Activated effector memory CD4-positive, alpha-beta T cell treated with anti-CD3 and anti-CD28 coated beads, Interleukin-2, amount 50 U/mL, for 16 hours (primary cell): Measurements from ENCODE around the gene PCDHB4.
"Not testable (repeated sequence)": the region's sequence is repeated elsewhere in the genome, so short reads cannot be mapped to it uniquely, and the experiment has no call there.

Source experiments
- DNase-seq: peaks from one replicate; pipeline ENCODE4 v3.0.0-alpha.2; 2020

Gene PCDHB4

DNA sequence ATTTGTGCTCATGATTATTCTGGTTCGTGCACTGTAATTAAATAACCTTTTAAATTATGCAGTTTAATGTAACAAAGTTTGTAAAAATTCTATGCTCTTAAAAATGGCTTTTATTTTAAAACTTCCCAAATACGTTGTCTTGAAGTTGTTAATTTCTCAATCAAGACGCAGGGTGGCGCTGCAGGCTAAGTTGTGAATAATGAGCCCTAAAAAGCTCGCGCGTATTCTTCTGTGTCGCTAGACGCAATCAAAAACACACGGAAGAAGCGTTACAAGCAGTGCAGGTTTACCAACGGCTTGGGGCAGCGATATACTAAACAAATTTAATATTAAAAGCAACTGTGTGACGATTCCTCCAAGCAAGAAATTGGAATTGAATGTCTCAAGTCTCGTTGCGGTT is at the start of gene PCDHB4:
PCDHB4 (plus strand) TSS at position 256 of the 400 bp plus-strand sequence. CDS start 181 bp downstream, outside the sequence.
- DNase-seq, result no peak

DNA sequence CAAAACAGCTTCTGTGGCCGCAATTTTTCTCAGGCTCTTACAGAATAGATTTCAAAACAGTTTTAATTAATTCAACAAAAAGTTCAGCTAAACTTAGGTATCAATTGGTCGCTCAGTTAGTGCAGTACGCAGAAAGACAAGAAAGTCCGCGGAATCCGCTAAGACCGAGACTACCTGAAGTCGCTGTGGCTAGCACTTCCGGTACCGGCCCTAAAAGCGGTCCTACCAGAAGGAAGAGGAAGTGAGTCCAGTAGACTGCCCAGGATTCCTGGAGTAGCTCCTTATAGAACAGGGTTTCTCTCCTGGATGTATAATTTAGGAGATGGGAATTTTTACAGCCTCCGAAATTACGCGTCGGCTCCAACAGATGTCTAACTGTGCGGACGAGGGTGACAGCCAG is 43.8 kb upstream of the PCDHB4 start:
- DNase-seq, result no peak

GRCh38 chr5:141082228-141082627 is 39.4 kb upstream of the PCDHB4 start:
- no peak for DNase-seq

DNA sequence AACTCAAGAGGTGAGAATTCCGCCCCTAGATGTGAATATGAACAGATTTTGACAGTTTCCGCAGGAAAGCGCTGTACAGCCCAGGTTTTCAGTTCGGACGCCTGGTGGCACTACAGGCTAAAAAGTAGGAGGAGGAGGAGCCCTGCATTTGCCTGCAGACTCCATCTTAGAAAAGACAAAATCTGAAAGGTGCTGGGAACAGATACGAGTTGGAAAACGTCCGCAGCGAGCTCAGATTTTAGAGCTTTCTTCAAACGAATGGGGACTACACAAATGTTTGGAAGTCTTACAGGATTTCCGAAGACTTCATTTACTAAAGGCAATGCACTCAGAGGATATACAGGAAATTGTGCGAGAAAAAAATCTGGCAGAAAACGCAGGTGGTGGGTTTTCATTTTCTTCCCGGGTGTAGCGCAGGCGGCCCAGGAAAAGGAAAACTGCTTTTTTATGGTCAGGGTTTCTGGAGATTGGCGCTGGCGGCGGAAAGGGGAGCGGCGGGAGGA is 37.1 kb upstream of the PCDHB4 start:
- peak; percentile 68 for DNase-seq

- no peak for DNase-seq
Observed at GRCh38 chr5:141094481-141095262, 26.9 kb upstream of the PCDHB4 start, which contains the start of gene PCDHB2. TSS of gene PCDHB2 (plus strand) at chr5:141094615. CDS start at chr5:141094791, 176 bp downstream.

DNA sequence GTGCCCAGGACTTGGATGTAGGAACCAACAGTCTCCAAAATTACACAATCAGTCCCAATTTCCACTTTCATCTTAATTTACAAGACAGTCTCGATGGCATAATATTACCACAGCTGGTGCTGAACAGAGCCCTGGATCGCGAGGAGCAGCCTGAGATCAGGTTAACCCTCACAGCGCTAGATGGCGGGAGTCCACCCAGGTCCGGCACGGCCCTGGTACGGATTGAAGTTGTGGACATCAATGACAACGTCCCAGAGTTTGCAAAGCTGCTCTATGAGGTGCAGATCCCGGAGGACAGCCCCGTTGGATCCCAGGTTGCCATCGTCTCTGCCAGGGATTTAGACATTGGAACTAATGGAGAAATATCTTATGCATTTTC is 26.4 kb upstream of the PCDHB4 start:
- DNase-seq, result no peak

- not testable (repeated sequence) for DNase-seq
Observed at GRCh38 chr5:141096181-141096580, 25.4 kb upstream of the PCDHB4 start.

- DNase-seq, result not testable (repeated sequence)
Observed at GRCh38 chr5:141096586-141096985, 25.0 kb upstream of the PCDHB4 start.

DNA sequence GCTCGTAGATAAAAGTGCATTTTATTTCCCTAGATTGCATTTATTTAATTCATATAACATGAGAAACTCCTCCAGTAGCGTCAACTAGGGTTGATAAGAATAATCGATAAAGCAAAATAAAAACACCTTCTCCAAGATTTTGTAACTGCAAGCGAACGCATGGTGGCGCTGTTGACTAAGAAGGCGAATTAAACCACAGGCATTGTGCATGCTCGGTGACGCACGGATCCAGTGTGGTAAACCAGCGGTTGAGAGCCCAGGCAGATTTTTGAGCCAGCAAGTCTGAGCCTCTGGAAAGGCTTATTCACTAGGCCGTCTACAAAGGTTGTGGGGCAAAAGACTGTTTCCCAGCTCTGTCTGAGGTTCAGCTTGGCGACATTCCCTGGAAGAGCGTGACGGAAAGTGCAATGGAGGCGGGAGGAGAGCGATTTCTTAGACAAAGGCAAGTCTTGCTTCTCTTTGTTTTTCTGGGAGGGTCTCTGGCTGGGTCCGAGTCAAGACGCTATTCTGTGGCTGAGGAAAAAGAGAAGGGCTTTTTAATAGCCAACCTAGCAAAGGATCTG is 21.3 kb upstream of the PCDHB4 start, which contains the start of gene PCDHB3:
PCDHB3 (plus strand) TSS at position 231 of the 563 bp plus-strand sequence; CDS start at position 408, 177 bp downstream.
- DNase-seq, result peak; percentile 67

DNA sequence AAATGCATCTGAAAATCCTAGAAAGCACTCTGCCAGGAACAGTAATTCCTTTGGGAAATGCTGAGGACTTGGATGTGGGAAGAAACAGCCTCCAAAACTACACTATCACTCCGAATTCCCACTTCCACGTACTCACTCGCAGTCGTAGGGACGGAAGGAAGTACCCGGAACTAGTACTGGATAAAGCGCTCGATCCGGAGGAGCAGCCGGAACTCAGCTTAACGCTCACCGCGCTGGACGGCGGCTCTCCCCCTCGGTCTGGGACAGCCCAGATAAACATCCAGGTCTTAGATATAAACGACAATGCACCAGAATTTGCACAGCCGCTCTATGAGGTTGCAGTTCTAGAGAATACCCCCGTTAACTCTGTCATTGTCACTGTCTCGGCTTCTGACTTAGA is 20.6 kb upstream of the PCDHB4 start:
- no peak for DNase-seq

- DNase-seq, result not testable (repeated sequence)
Observed at GRCh38 chr5:141102070-141102469, 19.5 kb upstream of the PCDHB4 start.

DNA sequence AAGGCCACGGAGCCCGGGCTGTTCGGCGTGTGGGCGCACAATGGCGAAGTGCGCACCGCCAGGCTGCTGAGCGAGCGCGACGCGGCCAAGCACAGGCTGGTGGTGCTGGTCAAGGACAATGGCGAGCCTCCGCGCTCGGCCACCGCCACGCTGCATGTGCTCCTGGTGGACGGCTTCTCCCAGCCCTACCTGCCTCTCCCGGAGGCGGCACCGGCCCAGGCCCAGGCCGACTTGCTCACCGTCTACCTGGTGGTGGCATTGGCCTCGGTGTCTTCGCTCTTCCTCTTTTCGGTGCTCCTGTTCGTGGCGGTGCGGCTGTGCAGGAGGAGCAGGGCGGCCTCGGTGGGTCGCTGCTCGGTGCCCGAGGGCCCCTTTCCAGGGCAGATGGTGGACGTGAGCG is 19.1 kb upstream of the PCDHB4 start:
- not testable (repeated sequence) for DNase-seq

- no peak for DNase-seq
Observed at GRCh38 chr5:141105350-141105749, 16.3 kb upstream of the PCDHB4 start.

DNA sequence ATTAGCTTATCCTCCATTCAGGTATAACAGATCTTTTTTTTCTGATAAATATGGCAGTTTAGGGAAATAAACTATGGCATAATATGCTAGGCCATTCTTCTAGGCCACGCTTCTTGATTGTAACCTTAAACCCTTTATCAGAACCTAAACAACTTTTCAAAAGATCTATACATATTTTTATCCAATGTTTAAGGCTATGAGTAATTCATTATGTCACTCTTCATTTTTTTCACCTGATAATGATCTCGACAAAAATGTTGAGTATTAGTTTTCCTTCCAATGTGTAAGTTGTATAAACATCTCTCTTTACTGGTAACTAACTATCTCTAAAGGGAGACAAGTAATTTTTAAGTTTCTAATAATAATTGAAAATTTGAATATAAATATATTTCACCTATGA is 2.4 kb upstream of the PCDHB4 start:
- DNase-seq, result no peak

GRCh38 chr5:141121985-141122384 is 367 bp downstream of the PCDHB4 start:
- no peak for DNase-seq

DNA sequence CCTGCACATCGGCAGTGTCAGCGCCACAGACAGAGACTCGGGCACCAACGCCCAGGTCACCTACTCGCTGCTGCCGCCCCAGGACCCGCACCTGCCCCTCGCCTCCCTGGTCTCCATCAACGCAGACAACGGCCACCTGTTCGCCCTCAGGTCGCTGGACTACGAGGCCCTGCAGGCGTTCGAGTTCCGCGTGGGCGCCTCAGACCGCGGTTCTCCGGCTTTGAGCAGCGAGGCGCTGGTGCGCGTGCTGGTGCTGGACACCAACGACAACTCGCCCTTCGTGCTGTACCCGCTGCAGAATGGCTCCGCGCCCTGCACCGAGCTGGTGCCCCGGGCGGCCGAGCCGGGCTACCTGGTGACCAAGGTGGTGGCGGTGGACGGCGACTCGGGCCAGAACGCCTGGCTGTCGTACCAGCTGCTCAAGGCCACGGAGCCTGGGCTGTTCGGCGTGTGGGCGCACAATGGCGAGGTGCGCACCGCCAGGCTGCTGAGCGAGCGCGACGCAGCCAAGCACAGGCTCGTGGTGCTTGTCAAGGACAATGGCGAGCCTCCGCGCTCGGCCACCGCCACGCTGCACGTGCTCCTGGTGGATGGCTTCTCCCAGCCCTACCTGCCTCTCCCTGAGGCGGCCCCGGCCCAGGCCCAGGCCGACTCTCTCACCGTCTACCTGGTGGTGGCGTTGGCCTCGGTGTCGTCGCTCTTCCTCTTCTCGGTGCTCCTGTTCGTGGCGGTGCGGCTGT is 1.9 kb downstream of the PCDHB4 start:
- DNase-seq, result not testable (repeated sequence)

- DNase-seq, result no peak
Observed at GRCh38 chr5:141127305-141127704, 5.7 kb downstream of the PCDHB4 start.

DNA sequence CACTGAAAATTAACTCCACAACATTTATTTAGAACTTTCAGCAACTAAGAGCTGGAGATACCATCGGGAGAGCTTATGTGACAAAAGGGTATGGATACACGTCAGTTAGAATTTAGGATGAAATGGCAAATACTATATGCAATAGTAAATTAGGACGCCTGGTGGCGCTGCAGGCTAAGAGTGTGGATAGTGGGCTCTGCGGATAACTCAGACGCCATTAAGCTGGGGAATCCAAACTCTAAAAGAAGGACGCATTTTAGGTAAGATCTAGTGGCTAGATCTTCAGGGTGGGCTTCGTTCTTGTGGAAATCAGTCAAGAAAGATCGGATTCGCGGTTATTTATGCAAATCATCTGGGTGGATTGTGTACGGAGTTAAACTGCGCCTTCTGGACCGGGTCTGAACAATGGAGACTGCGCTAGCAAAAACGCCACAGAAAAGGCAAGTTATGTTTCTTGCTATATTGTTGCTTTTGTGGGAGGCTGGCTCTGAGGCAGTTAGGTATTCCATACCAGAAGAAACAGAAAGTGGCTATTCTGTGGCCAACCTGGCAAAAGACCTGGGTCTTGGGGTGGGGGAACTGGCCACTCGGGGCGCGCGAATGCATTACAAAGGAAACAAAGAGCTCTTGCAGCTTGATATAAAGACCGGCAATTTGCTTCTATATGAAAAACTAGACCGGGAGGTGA is 13.6 kb downstream of the PCDHB4 start, which contains the start of gene PCDHB5:
PCDHB5 (plus strand) TSS at position 177 of the 688 bp plus-strand sequence; CDS start at position 406, 229 bp downstream.
- DNase-seq, result no peak

GRCh38 chr5:141135718-141136266 is 14.2 kb downstream of the PCDHB4 start:
- no peak for DNase-seq

DNA sequence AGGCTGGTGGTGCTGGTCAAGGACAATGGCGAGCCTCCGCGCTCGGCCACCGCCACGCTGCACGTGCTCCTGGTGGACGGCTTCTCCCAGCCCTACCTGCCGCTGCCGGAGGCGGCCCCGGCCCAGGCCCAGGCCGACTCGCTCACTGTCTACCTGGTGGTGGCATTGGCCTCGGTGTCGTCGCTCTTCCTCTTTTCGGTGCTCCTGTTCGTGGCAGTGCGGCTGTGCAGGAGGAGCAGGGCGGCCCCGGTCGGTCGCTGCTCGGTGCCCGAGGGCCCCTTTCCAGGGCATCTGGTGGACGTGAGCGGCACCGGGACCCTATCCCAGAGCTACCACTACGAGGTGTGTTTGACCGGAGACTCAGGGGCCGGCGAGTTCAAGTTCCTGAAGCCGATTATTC is 15.7 kb downstream of the PCDHB4 start:
- not testable (repeated sequence) for DNase-seq

- DNase-seq, result no peak
Observed at GRCh38 chr5:141149812-141150211, 28.2 kb downstream of the PCDHB4 start, which contains the start of gene PCDHB6. TSS of gene PCDHB6 (plus strand) at chr5:141150057. CDS start at chr5:141150258, 201 bp downstream.
